GM18867 (cell line): Measurements from ENCODE around the gene FUT8.
"Not testable (repeated sequence)": the region's sequence is repeated elsewhere in the genome, so short reads cannot be mapped to it uniquely, and the experiment has no call there.

Source experiments
- ATAC-seq: cut with Tn5 transposase; IDR thresholded peaks from one replicate; pipeline ENCODE4 v1.9.1; 2021; ENCODE audit warnings: mild to moderate bottlenecking, moderate library complexity; ENCODE audit not compliant: unreplicated experiment

Gene FUT8

GRCh38 chr14:65449647-65450046, 37.1 kb downstream of the FUT8 start:
- ATAC-seq = no peak

GRCh38 chr14:65453807-65454480, 41.4 kb downstream of the FUT8 start:
- no peak for ATAC-seq

- no peak for ATAC-seq
Measured at GRCh38 chr14:65456247-65456646, 43.7 kb downstream of the FUT8 start.

GRCh38 chr14:65461730-65462129, 49.2 kb downstream of the FUT8 start:
- peak; percentile 33 for ATAC-seq

- ATAC-seq = peak; percentile 71
Measured at GRCh38 chr14:65462411-65462810, 49.9 kb downstream of the FUT8 start.

GRCh38 chr14:65465584-65465983, 53.1 kb downstream of the FUT8 start:
- ATAC-seq = no peak

- ATAC-seq = not testable (repeated sequence)
Measured at GRCh38 chr14:65467926-65468325, 55.4 kb downstream of the FUT8 start.

- no peak for ATAC-seq
Measured at GRCh38 chr14:65469903-65470302, 57.4 kb downstream of the FUT8 start.

GRCh38 chr14:65470404-65470880, 57.9 kb downstream of the FUT8 start:
- ATAC-seq = peak; percentile 45

- peak; percentile 54 for ATAC-seq
Measured at GRCh38 chr14:65471038-65471878, 58.7 kb downstream of the FUT8 start.

- no peak for ATAC-seq
Measured at GRCh38 chr14:65472189-65472588, 59.7 kb downstream of the FUT8 start.

- ATAC-seq = peak; percentile 75
Measured at GRCh38 chr14:65476273-65476941, 63.9 kb downstream of the FUT8 start.

GRCh38 chr14:65476942-65477318, 64.4 kb downstream of the FUT8 start:
- no peak for ATAC-seq

- no peak for ATAC-seq
Measured at GRCh38 chr14:65478017-65478416, 65.5 kb downstream of the FUT8 start.

GRCh38 chr14:65478596-65478995, 66.1 kb downstream of the FUT8 start:
- peak; percentile 42 for ATAC-seq

- ATAC-seq = no peak
Measured at GRCh38 chr14:65479386-65479785, 66.9 kb downstream of the FUT8 start.

- ATAC-seq = no peak
Measured at GRCh38 chr14:65482757-65483438, 70.4 kb downstream of the FUT8 start.

GRCh38 chr14:65483647-65484046, 71.1 kb downstream of the FUT8 start:
- ATAC-seq = no peak

- ATAC-seq = no peak
Measured at GRCh38 chr14:65485516-65485915, 73.0 kb downstream of the FUT8 start.

- ATAC-seq = no peak
Measured at GRCh38 chr14:65486863-65487262, 74.3 kb downstream of the FUT8 start.
